ENCODE measurements around the gene LAMA2. TPM values are rescaled to one million over a fixed set of nuclear protein-coding genes. Genes with fewer than 3 reads are reported as not detected.

Gene LAMA2, protein sequence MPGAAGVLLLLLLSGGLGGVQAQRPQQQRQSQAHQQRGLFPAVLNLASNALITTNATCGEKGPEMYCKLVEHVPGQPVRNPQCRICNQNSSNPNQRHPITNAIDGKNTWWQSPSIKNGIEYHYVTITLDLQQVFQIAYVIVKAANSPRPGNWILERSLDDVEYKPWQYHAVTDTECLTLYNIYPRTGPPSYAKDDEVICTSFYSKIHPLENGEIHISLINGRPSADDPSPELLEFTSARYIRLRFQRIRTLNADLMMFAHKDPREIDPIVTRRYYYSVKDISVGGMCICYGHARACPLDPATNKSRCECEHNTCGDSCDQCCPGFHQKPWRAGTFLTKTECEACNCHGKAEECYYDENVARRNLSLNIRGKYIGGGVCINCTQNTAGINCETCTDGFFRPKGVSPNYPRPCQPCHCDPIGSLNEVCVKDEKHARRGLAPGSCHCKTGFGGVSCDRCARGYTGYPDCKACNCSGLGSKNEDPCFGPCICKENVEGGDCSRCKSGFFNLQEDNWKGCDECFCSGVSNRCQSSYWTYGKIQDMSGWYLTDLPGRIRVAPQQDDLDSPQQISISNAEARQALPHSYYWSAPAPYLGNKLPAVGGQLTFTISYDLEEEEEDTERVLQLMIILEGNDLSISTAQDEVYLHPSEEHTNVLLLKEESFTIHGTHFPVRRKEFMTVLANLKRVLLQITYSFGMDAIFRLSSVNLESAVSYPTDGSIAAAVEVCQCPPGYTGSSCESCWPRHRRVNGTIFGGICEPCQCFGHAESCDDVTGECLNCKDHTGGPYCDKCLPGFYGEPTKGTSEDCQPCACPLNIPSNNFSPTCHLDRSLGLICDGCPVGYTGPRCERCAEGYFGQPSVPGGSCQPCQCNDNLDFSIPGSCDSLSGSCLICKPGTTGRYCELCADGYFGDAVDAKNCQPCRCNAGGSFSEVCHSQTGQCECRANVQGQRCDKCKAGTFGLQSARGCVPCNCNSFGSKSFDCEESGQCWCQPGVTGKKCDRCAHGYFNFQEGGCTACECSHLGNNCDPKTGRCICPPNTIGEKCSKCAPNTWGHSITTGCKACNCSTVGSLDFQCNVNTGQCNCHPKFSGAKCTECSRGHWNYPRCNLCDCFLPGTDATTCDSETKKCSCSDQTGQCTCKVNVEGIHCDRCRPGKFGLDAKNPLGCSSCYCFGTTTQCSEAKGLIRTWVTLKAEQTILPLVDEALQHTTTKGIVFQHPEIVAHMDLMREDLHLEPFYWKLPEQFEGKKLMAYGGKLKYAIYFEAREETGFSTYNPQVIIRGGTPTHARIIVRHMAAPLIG (N-terminal part only)
- 90.8 TPM for total RNA-seq

DNA sequence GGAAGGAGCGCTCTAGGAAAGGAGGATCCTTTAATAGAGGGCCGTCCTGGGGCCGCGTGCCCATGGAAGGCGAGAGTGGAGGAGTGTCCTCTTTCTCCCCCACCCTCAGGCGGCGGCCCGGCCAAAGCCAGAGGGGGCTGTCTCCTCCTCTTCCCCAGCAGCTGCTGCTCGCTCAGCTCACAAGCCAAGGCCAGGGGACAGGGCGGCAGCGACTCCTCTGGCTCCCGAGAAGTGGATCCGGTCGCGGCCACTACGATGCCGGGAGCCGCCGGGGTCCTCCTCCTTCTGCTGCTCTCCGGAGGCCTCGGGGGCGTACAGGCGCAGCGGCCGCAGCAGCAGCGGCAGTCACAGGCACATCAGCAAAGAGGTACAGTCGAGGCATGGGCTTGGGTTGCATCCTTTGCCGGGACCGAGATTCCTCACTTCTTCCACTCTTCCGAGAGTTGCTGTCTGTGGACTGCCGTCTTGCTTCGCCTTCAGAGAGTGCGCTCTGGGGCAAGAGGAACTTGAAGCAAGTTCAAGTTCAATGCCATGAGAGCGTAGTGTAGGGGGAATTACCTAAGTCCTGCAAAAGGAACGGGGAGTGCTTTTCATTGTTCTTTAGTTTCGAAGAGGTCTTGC, at the start of gene LAMA2:
Gene LAMA2 (plus strand): TSS at position 148 of the 621 bp plus-strand sequence. CDS start 108 bp downstream, at position 256.

Small RNAs within 50 kb of the gene (small RNA-seq; reads per million reads assigned to genes)
- not detected for gene RNU6-861P (ENCODE audit: low replicate concordance)
